GM12801 (cell line): ENCODE data around the gene SLC37A2.

Source experiments
- CTCF ChIP-seq: IDR thresholded peaks from one replicate; pipeline ENCODE4 v1.5.1; 2011; ENCODE audit warnings: control low read depth; ENCODE audit not compliant: insufficient read length; ENCODE audit errors: extremely low read depth

Gene SLC37A2

DNA sequence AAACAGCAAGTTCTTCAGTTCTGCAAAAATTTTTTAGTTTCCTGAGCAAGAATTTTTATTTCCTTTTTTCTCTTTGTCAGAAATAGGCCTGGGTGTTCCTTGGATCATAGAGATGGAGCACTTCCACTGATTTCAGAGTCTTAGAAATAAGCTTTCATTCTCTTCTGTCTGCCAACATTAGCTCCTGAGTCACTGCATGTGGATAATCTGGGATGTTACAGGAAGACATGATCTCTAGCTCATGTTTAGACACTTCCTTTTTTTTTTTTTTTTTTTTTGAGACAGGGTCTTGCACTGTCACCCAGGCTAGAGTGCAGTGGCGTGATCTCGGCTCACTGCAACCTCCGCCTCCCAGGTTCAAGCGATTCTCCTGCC is 61.5 kb downstream of the SLC37A2 start:
- no peak for TF ChIP-seq CTCF

GRCh38 chr11:125128450-125128849 is 65.3 kb downstream of the SLC37A2 start:
- no peak for TF ChIP-seq CTCF

DNA sequence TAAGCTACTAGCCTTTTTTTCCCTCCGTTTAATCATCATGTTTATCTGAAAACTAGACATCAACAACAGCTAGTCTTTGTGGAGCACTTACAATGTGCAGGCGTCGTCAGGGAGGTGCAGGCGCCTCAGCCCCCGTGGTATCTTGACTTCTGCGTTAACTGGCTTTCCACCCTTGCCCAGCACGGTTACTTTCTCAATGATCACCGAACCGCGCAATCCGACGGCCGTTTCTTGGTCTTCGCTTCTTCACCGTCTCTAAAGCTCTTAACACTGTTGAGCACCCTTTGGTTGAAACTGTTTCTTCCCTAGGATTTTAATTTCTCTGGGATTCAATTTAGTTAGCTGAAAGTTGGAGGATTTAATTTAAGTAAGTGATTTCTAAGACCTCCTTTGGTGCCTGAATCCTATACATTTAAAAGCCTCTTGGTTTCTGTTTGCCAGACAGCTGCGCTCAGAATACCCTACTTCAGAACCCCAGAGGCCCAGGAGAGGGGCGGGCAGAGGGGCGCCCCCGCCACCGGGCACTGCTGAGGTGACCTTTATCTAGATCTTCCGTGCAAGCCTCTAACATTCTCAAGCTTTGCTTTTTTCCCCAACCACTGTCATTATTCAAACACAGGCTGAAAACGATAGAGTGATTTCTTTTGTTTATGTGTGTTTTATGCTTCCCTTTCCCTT is 66.3 kb downstream of the SLC37A2 start:
- TF ChIP-seq CTCF, result no peak

DNA sequence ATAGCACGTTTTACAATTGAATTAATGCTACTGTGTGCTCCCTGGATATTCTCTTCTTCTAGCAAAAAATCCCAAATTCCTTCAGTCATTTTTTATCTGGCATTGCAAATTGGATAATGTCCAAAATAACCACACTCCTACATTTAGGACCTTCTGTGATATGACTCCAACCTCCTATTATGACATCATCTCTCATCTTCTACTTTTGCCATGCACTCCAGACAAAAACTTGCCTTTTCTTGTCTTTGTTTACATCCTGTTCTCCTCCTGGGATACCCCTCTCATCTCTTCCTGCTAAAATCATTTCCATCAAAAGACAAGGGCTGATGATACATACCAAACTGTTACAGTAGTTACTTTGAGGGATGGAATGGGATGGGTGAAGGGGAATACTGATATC is 69.0 kb downstream of the SLC37A2 start:
- no peak for TF ChIP-seq CTCF

DNA sequence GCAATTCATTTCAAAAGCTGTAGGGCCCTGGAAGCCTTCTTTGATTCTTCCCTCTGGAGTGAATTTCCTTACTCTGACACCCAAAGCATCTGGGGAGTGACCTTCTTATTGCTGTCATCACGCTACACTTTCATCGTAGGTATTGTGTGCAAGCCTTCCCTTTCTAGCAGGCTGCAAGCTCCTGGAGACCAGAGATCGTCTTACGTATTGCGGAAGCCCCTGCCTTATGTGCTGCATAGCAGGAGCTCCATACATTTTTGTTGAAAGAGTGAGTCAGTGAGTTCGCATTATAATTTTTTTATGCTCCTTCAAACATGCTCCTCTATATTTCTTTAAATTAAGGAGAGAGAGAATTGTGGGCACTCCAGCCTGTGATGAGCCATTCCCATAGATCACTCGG is 69.5 kb downstream of the SLC37A2 start:
- TF ChIP-seq CTCF, result no peak

GRCh38 chr11:125136001-125136400 is 72.9 kb downstream of the SLC37A2 start:
- TF ChIP-seq CTCF, result no peak

GRCh38 chr11:125138966-125139365 is 75.9 kb downstream of the SLC37A2 start:
- no peak for TF ChIP-seq CTCF
